ENCODE data around the gene TCF20. TPM values are rescaled to one million over a fixed set of nuclear protein-coding genes. Genes with fewer than 3 reads are reported as not detected.
A peak's percentile ranks its signal among the peaks of the same experiment; 100 is the strongest.

TCF20 gene
- total RNA-seq, 2 experiments from 2014 or later: 62.4 to 68.4 TPM

GRCh38 chr22:42306010-42306409 lies 35.6 kb upstream of the TCF20 start:
- DNase-seq: no peak
- no peaks in the 10 kb centered on the region for H3K27me3 Mint-ChIP-seq
- no peaks in the 10 kb centered on the region for H3K9me3 Mint-ChIP-seq
- no peak overlapping the region for H3K27ac Mint-ChIP-seq
- no peak overlapping the region for H3K4me3 Mint-ChIP-seq
- peaks cover 55% of the 10 kb centered on the region for H3K4me1 Mint-ChIP-seq
- H3K36me3 Mint-ChIP-seq: no peaks in the 10 kb centered on the region

GRCh38 chr22:42304324-42304790 lies 33.9 kb upstream of the TCF20 start:
- Mint-ChIP-seq H3K4me3 (no peak overlapping the region), H3K27ac (no peak overlapping the region), H3K36me3 (no peaks in the 10 kb centered on the region), H3K4me1 (peaks cover 56% of the 10 kb centered on the region), H3K27me3 (no peaks in the 10 kb centered on the region), H3K9me3 (no peaks in the 10 kb centered on the region)
- DNase-seq: no peak

- H3K36me3 Mint-ChIP-seq: no peaks in the 10 kb centered on the region
- no peak overlapping the region for H3K4me3 Mint-ChIP-seq
- H3K27me3 Mint-ChIP-seq: no peaks in the 10 kb centered on the region
- no peaks in the 10 kb centered on the region for H3K9me3 Mint-ChIP-seq
- H3K4me1 Mint-ChIP-seq: peaks cover 53% of the 10 kb centered on the region
- DNase-seq: peak; percentile 22
- no peak overlapping the region for H3K27ac Mint-ChIP-seq
Measured at GRCh38 chr22:42303396-42304323, 33.2 kb upstream of the TCF20 start.

GRCh38 chr22:42301742-42302102 lies 31.3 kb upstream of the TCF20 start:
- DNase-seq: no peak
- no peak overlapping the region for H3K4me3 Mint-ChIP-seq
- H3K4me1 Mint-ChIP-seq: peaks cover 62% of the 10 kb centered on the region
- H3K27me3 Mint-ChIP-seq: no peaks in the 10 kb centered on the region
- H3K9me3 Mint-ChIP-seq: no peaks in the 10 kb centered on the region
- H3K36me3 Mint-ChIP-seq: no peaks in the 10 kb centered on the region
- no peak overlapping the region for H3K27ac Mint-ChIP-seq

GRCh38 chr22:42301077-42301741 lies 30.8 kb upstream of the TCF20 start:
- peaks cover 64% of the 10 kb centered on the region for H3K4me1 Mint-ChIP-seq
- DNase-seq: no peak
- H3K36me3 Mint-ChIP-seq: no peaks in the 10 kb centered on the region
- no peaks in the 10 kb centered on the region for H3K27me3 Mint-ChIP-seq
- no peaks in the 10 kb centered on the region for H3K9me3 Mint-ChIP-seq
- peak overlapping the region; percentile 62 for H3K27ac Mint-ChIP-seq
- H3K4me3 Mint-ChIP-seq: no peak overlapping the region

GRCh38 chr22:42300259-42301076 lies 30.0 kb upstream of the TCF20 start:
- DNase-seq: peak; percentile 47
- Mint-ChIP-seq H3K27ac (peak overlapping the region; percentile 72), H3K4me3 (peak overlapping the region; percentile 53), H3K36me3 (no peaks in the 10 kb centered on the region), H3K9me3 (no peaks in the 10 kb centered on the region), H3K27me3 (no peaks in the 10 kb centered on the region), H3K4me1 (peaks cover 67% of the 10 kb centered on the region)

GRCh38 chr22:42299586-42300258 lies 29.3 kb upstream of the TCF20 start:
- H3K4me3 Mint-ChIP-seq: peak overlapping the region; percentile 53
- H3K36me3 Mint-ChIP-seq: no peaks in the 10 kb centered on the region
- H3K27me3 Mint-ChIP-seq: no peaks in the 10 kb centered on the region
- peaks cover 68% of the 10 kb centered on the region for H3K4me1 Mint-ChIP-seq
- H3K9me3 Mint-ChIP-seq: no peaks in the 10 kb centered on the region
- peak; percentile 23 for DNase-seq
- H3K27ac Mint-ChIP-seq: peak overlapping the region; percentile 72

GRCh38 chr22:42298746-42299145 lies 28.3 kb upstream of the TCF20 start:
- no peak for DNase-seq
- no peak overlapping the region for H3K27ac Mint-ChIP-seq
- no peaks in the 10 kb centered on the region for H3K9me3 Mint-ChIP-seq
- no peak overlapping the region for H3K4me3 Mint-ChIP-seq
- peaks cover 62% of the 10 kb centered on the region for H3K4me1 Mint-ChIP-seq
- no peaks in the 10 kb centered on the region for H3K27me3 Mint-ChIP-seq
- H3K36me3 Mint-ChIP-seq: no peaks in the 10 kb centered on the region

GRCh38 chr22:42297778-42298177 lies 27.3 kb upstream of the TCF20 start:
- no peak for DNase-seq
- Mint-ChIP-seq H3K4me1 (peaks cover 55% of the 10 kb centered on the region), H3K9me3 (no peaks in the 10 kb centered on the region), H3K27ac (no peak overlapping the region), H3K4me3 (no peak overlapping the region), H3K36me3 (no peaks in the 10 kb centered on the region), H3K27me3 (no peaks in the 10 kb centered on the region)

- Mint-ChIP-seq H3K4me1 (peaks cover 51% of the 10 kb centered on the region), H3K36me3 (no peaks in the 10 kb centered on the region), H3K9me3 (no peaks in the 10 kb centered on the region), H3K27ac (no peak overlapping the region), H3K27me3 (no peaks in the 10 kb centered on the region), H3K4me3 (no peak overlapping the region)
- no peak for DNase-seq
Measured at GRCh38 chr22:42296883-42297282, 26.4 kb upstream of the TCF20 start.

GRCh38 chr22:42296381-42296853 lies 26.0 kb upstream of the TCF20 start:
- no peak overlapping the region for H3K27ac Mint-ChIP-seq
- H3K4me3 Mint-ChIP-seq: no peak overlapping the region
- no peaks in the 10 kb centered on the region for H3K27me3 Mint-ChIP-seq
- H3K36me3 Mint-ChIP-seq: no peaks in the 10 kb centered on the region
- H3K4me1 Mint-ChIP-seq: peaks cover 51% of the 10 kb centered on the region
- DNase-seq: no peak
- no peaks in the 10 kb centered on the region for H3K9me3 Mint-ChIP-seq

- Mint-ChIP-seq H3K9me3 (no peaks in the 10 kb centered on the region), H3K4me1 (peaks cover 32% of the 10 kb centered on the region), H3K27ac (no peak overlapping the region), H3K27me3 (no peaks in the 10 kb centered on the region), H3K36me3 (no peaks in the 10 kb centered on the region), H3K4me3 (no peak overlapping the region)
- DNase-seq: no peak
Measured at GRCh38 chr22:42294034-42294985, 23.9 kb upstream of the TCF20 start.

- Mint-ChIP-seq H3K4me3 (no peak overlapping the region), H3K27ac (no peak overlapping the region), H3K9me3 (no peaks in the 10 kb centered on the region), H3K36me3 (no peaks in the 10 kb centered on the region), H3K27me3 (no peaks in the 10 kb centered on the region), H3K4me1 (peaks cover 23% of the 10 kb centered on the region)
- DNase-seq: no peak
Measured at GRCh38 chr22:42292732-42293520, 22.5 kb upstream of the TCF20 start.
